HG03175 (cell line): ENCODE measurements around the gene ITGA6.

ENCODE experiments used
- ATAC-seq: cut with Tn5 transposase; IDR thresholded peaks from one replicate; pipeline ENCODE4 v1.9.1; 2021; ENCODE audit warnings: mild to moderate bottlenecking, moderate library complexity; ENCODE audit not compliant: unreplicated experiment

Gene ITGA6

GRCh38 chr2:172439911-172440310, 12.5 kb downstream of the ITGA6 start:
- no peak for ATAC-seq

GRCh38 chr2:172440795-172441194, 13.4 kb downstream of the ITGA6 start:
- no peak for ATAC-seq

GRCh38 chr2:172442072-172442895, 14.9 kb downstream of the ITGA6 start:
- no peak for ATAC-seq

DNA sequence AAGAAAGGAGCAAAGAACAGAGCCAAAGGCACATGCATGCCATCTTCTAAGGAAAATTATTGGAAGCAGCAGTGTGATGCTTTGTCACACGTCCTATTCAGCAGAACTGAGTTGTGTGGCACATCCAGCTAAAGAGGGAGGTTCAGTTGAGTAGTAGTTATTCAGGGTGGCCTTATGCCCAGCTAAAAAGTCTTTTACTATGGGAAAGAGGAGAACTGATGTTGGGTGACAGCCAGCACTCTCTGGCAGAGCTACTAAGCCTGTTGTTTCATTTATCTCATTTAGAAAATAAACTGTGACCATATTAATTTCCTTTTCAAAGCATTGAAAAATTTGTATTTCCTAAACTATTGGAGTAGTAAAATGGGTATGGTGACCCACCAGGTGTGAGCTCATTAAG, 18.5 kb downstream of the ITGA6 start:
- no peak for ATAC-seq

DNA sequence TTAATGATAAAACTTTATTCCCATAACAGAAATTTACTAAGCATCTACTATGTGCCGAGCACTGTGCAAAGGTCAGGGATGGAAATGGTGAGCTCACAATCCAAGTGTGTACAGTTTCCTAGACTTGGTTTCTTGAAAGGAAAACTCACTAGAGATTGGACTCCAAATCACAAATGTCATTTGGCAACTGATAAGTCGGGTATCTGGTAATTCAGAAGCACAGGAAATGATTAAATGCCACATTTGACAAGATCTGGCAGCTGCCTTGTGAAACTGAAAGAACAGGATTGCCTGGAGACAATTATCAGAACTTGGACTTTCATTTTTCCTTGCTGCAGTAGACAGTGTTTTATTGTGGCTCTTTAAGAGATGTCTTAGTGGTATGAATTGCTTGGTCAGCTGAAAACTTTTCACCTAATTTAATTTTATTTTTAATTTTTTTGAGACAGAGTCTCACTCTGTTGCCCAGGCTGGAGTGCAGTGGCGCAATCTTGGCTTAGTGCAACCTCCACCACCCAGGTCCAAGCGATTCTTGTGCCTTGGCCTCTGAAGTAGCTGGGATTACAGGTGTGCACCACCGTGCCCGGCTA, 19.2 kb downstream of the ITGA6 start:
- no peak for ATAC-seq

DNA sequence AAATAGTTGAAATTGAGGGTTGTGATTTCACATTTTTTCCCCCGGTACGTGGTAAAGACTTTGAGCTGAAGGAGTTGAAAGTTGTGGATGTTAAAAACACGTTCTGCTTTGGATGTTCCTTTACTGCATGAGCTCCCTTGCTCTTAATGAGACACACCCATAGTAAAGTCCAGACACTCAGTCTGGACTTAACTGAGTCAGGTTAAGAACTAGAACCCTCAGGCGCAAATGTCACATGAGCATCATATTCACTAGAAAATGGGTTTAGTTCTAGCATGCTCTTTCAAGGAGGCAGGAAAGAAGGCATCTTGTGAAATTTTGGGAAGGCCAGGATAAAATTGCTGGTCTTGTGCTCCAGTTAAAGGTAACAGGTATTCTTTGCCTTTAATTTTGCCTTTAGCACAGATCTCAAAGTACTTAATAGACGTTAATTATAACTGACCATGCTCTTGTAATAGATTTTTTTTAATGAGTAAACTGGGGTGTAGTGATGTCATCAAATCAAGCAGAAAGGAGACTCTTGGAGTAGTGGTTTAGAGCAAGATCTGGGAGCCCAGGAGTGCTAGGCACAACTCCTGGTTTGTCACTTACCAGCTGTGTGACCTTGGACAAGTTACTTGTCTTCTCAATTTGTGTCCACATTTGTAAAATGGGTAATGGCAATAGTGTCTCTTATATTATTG, 20.6 kb downstream of the ITGA6 start:
- ATAC-seq, result no peak

GRCh38 chr2:172448544-172449267, 21.3 kb downstream of the ITGA6 start:
- ATAC-seq, result no peak

DNA sequence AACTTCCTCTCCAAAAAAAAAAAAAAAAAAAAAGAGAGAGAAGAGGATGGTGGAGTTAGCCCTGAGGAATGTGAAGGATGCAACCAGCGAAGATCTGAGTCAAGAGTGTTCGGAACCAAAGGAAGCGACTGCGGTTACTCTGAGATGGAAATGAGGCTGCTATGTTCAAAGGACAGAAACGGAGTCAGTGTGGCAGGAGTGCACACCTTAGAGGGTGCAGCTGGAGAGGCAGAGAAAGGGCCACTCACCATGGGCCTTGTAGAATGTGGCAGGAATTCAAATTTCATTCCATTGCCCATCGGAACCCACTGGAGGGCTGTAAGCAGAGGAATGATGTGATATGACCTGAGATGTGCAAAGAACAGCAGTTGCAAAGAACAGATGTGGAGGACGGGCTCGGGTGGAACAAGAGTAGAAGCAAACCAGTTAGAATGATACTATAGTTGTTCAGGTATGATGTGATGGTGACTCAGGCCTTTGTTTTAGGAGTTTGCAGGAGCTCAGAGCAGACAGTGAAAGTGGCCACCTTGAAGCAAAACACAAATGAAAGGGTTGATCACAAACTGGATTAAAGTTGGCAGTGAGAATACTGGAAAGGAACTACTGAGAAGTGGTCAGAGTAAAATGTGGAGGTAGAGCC, 22.6 kb downstream of the ITGA6 start:
- no peak for ATAC-seq

DNA sequence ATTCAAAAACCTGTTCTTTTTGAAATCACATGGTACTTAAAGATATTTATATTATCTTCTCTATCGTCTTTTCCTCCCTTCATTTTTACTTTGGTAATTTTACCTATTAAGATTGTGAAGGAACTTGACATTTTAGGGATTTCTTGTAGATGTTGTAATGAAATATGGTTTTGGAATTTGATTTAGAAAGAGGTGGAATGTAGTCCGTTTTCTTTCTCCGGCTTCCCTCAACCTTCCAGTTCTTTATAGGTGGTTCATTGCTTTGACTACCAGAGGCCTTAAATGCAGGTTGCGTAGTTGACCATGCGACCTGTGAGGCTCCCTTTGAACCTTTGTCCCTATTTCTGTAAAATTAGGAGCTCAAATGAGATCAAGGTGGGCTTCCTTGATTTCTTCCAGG, 24.5 kb downstream of the ITGA6 start:
- ATAC-seq, result no peak

DNA sequence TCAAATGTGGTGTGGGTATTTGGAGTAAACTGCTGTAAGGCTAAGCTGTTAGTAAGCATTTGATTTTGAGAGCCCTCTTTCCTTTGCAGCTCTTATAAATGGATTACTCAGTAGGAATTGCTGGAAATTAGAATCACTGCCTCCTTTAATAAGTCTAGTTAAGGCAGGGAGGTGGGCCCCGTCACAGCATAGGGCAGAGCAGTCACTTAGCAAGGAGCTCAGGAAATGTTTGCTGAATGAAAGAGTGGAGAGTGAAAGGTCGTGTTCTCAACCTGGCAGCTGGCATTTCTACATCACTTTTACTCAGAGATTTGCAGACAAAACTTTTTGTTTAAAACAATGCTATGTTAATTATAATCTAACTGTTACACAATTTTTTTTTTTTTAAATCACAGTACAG, 25.5 kb downstream of the ITGA6 start:
- ATAC-seq, result no peak

- ATAC-seq, result no peak
Measured at GRCh38 chr2:172454404-172455120, 27.2 kb downstream of the ITGA6 start.

- no peak for ATAC-seq
Measured at GRCh38 chr2:172455121-172455515, 27.7 kb downstream of the ITGA6 start.

- ATAC-seq, result no peak
Measured at GRCh38 chr2:172456002-172456401, 28.6 kb downstream of the ITGA6 start.

GRCh38 chr2:172457536-172457935, 30.1 kb downstream of the ITGA6 start:
- ATAC-seq, result no peak

- ATAC-seq, result no peak
Measured at GRCh38 chr2:172458561-172459124, 31.3 kb downstream of the ITGA6 start.

DNA sequence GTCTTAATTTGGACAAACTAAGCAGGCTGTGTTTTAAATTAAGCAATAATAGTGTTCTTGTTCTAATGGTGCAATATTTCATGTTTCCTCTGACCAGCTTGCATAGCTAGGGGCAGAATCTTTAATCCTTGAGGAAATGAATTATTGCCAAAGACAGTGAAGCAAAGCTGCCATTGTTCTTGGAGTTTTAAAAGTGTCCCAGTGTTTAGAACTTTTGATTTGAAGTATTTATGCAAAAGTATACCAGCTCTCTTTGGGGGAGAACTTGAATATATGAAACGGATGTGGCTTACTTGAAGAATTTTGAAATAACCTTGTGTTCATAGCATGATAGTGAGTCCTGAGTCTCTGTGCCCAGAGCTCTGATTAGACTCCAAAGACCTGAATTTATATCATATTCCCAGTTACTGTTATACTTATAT, 33.4 kb downstream of the ITGA6 start:
- ATAC-seq, result no peak

GRCh38 chr2:172461591-172462372, 34.4 kb downstream of the ITGA6 start:
- no peak for ATAC-seq

GRCh38 chr2:172462373-172462848, 35.0 kb downstream of the ITGA6 start:
- ATAC-seq, result no peak

DNA sequence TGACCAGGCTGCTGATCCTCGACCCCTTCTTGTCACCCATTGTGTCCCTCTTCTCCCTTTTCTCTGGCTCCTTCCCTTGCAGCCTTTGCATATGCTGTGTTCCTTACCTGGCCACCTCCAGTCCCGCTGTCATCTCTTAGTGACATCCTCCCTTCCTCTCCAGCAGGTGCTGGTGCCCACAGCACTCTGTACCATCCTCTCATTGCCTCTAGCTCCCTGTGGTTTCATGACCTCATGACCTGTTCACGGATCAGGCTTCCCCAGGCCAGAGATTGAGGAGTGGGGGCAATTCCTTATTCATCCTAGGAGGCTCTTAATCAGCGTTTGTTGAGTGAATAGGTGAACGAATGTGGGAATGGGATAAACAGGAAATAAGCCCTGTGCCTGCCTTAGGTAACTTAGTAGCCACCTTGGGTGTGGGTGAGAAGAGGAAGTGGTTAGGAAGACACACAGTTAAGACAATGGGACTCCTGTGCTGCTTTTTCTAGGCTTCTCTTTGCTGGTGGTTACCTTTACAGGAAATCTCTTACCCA, 35.5 kb downstream of the ITGA6 start:
- peak; percentile 60 for ATAC-seq
